PC-9 (cell line): Measurements from ENCODE around the gene RPL36A.
A peak's percentile ranks its signal among the peaks of the same experiment; 100 is the strongest.

Experiments
- CTCF ChIP-seq: fragments of 200-600 bp; sonication (generic); conservative IDR thresholded peaks from 2 replicates; pipeline ENCODE4 v1.6.1; 2017; ENCODE audit warnings: mixed run types, antibody characterized with exemption, mild to moderate bottlenecking, moderate library complexity
- EZH2 ChIP-seq: fragments of 200-600 bp; sonication (generic); IDR thresholded peaks from 2 replicates; pipeline ENCODE4 v1.8.0; 2017; ENCODE audit warnings: antibody characterized with exemption, low read depth

GRCh38 chrX:101415180-101416145 is 24.7 kb downstream of the RPL36A start:
- TF ChIP-seq CTCF: peak; percentile 79
- TF ChIP-seq EZH2: no peak
